DMS79 (cell line): ENCODE data around the gene DOCK3.

Experiments
- DNase-seq: peaks from one replicate; lab custom pipeline; 2025; lab: John Stamatoyannopoulos, UW

The DOCK3 gene, protein sequence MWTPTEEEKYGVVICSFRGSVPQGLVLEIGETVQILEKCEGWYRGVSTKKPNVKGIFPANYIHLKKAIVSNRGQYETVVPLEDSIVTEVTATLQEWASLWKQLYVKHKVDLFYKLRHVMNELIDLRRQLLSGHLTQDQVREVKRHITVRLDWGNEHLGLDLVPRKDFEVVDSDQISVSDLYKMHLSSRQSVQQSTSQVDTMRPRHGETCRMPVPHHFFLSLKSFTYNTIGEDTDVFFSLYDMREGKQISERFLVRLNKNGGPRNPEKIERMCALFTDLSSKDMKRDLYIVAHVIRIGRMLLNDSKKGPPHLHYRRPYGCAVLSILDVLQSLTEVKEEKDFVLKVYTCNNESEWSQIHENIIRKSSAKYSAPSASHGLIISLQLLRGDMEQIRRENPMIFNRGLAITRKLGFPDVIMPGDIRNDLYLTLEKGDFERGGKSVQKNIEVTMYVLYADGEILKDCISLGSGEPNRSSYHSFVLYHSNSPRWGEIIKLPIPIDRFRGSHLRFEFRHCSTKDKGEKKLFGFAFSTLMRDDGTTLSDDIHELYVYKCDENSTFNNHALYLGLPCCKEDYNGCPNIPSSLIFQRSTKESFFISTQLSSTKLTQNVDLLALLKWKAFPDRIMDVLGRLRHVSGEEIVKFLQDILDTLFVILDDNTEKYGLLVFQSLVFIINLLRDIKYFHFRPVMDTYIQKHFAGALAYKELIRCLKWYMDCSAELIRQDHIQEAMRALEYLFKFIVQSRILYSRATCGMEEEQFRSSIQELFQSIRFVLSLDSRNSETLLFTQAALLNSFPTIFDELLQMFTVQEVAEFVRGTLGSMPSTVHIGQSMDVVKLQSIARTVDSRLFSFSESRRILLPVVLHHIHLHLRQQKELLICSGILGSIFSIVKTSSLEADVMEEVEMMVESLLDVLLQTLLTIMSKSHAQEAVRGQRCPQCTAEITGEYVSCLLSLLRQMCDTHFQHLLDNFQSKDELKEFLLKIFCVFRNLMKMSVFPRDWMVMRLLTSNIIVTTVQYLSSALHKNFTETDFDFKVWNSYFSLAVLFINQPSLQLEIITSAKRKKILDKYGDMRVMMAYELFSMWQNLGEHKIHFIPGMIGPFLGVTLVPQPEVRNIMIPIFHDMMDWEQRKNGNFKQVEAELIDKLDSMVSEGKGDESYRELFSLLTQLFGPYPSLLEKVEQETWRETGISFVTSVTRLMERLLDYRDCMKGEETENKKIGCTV (N-terminal part only)

DNA sequence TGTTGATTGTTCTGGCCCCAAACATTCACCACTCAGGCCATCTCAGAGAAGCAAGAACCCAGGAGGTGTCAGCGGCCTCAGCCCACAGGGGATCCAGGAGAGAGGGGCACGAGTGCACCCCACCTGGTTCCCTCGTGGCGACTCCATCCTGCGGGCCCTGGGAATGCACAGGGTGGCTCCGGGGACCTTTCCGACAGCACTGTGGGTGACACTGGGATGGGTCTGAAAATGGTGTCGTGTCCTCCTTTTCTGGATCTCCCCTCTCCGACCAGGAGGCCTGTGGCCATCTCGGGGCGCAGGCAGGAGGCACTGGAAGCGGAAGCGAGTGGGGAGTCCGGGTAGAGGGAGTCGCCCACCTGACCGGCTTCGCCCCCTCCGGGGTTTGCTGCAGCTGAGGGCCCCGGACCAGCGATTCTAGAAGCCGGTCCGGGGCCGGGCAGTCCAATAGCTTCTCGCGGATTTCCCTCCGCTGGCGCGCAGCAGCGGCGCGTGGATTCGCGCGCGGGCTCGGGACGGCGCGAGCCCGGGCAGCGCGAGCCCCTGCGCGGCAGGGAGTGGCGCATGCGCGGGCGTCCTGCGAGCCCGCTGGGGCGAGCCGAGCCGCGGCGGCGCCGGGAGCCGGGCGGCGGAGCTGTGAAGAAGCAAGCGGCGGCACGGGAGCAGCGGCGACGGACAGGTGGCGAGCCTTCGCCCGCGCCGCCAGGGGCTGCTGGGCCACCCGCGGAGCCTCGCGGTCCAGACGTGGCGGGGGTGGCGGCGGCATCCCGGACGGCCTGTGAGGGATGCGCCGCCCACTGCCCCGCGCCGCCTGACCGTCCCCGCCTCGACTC, at the start of gene DOCK3:
DOCK3 (plus strand) TSS at position 579 of the 830 bp plus-strand sequence. CDS start 337 bp downstream, outside the sequence.
- DNase-seq: no peak

DNA sequence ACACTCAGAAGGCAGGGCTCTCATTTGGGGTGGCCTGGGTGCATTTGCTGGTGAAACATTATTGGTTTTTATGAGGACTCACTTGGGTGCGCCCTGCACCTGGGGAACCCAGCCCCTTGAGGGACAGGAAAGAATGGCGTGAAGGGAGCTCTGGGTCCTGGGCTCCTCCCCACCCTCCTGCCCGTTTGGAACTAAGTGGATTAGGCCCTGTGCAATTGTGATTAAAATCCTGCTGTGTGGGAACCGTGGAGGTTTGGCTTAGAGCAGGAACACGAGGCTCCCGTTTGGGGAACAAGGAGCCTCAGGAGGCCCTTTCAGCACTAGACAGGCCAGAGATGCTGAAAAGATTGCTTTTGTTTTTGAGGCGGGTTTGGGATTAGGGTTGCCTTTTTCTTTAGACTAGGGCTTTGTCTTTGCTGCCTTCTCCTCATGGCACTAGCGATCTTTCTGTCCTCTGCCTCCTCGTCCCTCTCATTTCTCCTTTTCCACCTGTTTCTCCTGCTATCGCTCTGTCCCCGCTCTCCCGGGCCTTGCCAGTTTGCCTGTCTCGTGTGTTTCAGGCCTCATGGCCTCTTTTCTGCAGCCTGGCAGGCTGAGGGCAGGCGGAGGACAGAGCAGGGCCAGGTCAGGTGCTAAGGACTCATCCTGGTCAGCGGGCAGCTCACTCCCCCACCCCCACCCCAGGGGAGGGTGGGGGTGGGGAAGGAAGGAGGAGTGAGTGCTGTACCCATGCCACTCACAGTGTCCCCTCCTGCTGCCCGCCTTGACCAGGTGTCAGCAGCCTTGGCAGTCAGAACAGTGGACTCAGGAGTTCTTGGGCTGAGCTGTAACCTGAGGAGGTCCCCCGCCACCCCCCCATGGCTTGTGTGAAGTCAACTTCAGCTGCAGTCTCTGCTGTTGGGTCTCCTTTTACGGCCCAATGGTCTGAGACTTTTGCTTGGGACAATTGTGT, 49.2 kb upstream of the DOCK3 start:
- DNase-seq: no peak

DNA sequence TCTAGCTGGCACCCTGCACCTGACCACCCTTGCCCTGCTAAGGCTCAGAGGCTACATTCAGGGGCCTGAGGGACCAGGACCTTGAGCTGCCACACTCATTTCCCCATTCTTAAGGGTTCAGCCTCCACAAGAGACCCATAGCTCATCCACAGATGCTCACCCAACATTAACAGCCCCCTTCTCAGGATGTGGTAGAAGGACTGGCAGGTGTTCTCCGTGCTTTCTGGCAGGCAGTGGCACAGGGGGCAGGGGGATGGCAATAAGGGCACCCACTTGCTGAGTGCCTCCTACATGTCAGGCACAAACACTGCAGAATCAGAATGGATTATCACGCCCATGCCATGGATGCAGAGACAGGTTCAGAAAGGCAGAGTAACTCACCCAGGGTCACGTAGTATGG, 48.3 kb upstream of the DOCK3 start:
- DNase-seq: no peak

DNA sequence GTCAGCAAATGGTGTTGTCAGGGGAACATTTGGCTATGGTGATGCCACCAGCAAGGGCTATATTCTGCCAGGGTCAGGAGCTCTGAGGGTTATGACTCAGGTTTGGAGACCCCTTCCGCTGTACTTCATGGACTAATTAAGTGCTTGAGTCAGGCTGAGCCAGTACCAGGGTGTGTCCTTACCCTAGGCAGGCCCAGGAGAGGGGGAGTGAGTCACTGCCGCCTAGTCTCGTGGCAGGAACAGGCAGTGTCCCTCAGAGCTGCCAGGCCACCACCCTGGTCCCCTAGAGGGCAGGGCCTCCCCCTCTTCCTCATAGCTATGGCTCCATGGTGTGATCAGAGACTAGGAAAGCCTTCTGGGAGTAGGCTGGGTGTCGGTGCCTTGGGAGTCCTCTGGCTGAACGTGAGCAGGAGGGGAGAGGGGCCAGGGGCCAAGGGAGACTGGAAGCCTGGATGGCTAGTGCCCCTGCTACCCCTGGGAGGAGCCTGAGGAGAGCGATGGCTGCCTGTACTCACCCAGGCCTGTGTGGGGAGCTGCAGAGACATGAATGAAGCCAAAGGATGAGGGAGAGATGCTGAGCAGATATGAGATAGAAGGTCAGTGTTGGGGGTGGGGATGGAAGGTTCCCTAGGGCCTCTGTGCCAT, 47.2 kb upstream of the DOCK3 start:
- peak; percentile 10 for DNase-seq

DNA sequence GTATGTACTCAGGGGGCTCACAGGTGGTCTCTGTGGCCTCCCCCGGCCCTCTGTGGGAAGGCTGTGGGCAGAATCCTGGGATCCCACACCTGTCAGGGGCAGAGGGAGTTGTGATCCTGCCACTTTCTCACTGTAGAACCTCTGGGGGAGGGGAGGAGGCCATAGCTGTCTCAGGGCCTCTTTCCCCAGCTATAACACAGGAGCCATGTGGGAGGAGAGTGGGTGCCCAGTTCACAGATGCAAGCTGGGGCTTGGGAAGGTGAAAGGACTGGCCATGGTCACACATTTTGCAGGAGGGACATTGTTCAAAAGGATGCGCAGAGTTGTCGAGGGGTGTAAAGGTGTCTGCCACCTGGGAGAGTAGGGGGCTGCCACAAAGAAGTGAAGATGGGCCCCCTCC, 46.1 kb upstream of the DOCK3 start:
- no peak for DNase-seq

DNA sequence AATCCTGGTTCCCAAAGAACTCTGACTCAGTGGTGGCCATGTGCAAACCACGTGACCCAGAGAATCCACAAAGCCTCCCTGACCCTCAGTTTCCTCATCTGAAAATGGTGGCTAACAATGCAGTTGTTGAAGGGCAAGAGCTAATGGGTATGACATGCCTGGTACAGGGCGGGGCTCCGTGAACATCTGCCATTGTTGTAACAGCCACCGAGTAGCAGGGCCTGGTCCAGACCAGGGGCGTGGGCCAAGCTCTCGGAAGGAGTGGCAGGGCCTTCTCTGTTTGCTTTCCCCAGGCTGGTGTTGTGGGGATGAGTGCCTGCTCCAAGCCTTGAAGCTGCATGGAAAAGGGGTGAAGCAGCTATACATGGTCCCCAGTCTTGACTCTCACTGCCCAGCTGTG, 44.3 kb upstream of the DOCK3 start:
- no peak for DNase-seq

DNA sequence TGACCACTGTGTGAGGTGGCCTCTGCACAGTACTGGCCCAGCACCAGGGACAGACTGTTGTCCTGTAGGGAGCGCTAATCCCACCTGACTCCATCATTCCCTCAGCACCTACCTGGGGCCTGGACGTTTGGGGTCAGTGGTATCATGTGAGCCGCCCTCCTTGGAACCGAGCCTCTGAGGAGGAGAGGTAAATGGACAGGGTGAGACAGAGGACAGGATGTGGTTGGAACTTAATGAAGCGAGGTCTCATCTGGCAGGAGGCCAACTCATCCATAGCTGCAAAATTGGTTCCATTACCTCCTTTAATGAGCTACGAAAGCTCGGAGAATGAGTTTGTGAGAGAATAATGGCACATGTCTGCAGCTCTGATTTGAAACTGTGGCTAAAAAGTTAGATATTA, 43.9 kb upstream of the DOCK3 start:
- peak; percentile 52 for DNase-seq

DNA sequence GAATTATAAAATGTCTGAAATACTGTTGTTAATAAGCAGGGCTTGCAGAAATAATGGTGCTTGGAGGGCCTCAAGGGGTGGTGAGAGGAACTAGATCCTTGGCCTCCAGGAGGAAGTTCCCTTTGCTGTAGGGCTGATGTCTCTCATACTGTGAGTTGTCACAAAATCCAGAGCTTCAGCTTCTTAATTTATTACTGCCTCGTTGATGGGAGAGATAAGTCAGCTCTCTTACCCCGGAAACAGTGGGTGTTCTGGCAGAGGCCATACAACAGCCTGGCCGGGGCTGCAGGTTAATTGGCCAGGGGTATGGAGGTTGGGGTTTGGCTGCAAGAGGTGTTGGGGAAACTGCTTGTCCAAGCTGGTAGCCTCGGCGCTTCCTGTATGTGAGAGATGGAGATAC, 42.3 kb upstream of the DOCK3 start:
- DNase-seq: no peak

DNA sequence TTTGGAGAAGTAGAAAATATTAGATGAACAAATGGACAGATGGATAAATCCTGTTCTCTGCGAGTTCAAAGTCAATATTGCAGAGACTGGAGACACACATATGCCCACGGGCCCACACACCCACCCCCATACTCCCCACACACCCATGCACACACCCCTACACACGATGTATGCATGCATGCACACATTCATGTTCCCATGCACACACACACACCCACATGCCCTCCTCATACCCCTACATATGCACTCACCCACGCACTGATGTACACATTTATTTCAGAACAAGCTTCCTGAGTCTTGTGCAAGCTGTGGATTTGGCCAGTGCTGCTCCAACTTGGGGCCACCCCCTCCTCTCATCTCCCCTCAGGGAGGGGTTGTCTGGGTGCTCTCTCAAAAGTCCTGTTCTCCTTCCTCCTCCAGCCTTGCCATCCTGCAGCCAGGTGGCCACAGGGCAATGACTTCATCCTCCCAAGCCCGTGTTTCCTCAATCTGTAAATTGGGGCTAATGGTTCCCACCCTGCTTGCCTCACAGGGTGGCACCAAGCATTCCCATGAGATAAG, 41.4 kb upstream of the DOCK3 start:
- no peak for DNase-seq

DNA sequence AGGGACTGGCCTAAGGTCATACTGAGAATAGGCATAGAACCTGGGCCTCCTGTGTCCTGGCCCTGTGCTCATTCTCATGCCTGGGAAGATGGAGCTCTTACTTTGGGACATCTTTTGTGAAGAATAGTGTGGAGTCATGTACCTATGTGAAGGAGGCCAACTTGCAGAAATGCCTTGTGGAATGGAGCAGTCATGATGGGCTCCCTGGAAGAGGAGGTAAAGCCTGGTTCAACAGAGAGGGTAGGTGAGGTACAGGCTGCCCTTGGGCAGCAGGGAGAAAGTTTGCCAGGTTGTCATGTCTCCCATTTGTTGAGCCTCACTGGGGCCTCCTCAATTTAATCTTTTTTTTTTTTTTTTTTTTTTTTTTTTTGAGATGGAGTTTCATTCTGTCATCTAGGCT, 39.7 kb upstream of the DOCK3 start:
- DNase-seq: no peak

DNA sequence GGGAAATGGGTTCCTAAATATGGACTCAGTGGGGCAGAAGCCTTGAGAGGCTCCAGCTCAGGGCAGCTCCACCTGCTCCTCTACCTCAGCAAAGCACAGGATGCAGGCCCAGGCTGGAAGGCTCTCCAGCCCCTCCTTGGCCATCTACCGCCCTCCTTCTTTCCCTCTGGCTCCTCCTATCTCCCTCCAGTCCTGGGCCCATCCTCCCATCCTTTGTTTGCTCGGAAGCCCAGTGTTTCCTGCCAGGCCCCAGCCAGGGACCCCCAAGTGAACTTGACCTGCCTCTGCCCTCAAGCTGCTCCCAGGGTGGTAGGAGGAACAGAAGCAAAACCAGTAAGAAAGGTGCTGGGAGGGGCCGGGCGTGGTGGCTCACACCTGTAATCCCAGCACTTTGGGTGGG, 37.7 kb upstream of the DOCK3 start:
- DNase-seq: no peak

DNA sequence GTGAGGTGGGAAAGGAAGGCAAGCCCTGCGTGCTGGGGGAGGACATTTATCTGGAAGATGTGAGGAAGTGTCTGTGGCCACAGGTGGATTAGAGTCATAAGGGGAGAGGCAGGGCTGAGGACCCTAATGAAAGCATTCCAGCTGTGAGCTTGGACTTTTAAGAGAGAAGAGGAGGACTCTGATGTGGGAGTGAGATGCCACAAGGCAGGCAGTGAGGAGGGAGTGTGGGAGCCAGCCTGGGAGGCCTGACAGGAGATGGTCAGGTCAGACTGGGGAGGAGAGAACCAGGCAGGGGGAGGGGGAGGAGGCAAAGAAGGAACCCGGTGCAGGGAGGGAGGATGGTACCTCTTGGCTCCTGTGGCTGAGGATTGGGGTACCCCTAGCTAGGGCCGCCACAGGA, 36.8 kb upstream of the DOCK3 start:
- DNase-seq: no peak

DNA sequence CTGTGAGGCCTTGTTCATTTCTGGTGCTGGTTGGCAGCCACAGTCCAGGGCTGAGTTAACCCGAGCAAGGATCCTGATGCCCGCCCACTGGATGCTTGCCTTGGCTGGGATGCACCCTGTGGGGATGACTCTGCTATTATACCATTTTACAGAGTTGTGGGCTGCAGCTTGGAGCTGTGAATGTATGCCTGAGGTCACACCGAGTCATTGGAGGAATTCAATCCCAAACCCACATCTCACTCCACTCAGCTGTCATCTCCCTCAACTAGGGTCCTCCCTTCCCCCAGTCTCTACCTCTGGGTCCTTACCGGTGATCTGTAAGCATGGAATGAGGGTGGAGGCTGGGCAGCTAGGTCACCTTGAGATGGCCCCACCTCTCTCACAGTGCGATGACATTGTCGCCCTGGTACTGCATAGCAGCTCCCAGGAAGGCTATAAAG, 35.7 kb upstream of the DOCK3 start:
- DNase-seq: no peak

DNA sequence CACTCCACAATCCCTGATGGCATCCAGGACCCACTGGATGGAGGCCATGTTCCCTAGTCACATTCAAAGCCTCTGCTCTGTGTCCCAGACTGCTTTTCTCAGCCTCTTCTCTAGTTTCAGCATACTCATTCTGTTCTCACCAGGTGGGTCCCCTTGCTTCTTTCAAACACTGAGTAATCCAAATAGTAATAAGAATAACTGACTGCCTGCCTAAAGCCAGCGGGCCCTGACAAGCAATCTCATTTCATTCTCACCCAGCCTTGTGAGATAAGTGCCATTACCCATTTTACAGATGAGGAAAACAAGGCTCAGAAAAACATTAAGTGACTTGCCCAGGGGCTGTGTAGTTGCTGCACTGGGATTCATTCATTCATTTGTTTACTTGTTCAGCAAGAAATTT, 32.3 kb upstream of the DOCK3 start:
- no peak for DNase-seq

DNA sequence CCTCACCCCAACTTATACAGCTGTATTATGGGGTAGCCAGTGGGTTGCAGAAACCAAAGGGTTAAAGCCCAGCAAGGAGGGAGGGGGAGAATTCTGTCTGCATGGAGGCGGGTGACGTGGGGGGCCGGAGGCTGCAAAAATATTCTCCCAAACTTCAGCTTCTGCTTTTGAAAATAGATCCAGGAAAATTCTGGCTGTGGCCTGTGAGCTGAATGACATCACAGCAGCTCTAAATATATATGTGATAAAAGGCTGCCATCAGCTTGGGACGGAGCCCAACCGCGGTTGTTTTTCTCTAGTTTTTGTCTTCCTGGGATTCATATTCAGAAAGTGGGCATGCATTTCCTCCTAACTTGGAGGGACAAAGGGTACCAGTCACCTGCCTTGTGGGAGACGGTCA, 30.2 kb upstream of the DOCK3 start:
- no peak for DNase-seq

DNA sequence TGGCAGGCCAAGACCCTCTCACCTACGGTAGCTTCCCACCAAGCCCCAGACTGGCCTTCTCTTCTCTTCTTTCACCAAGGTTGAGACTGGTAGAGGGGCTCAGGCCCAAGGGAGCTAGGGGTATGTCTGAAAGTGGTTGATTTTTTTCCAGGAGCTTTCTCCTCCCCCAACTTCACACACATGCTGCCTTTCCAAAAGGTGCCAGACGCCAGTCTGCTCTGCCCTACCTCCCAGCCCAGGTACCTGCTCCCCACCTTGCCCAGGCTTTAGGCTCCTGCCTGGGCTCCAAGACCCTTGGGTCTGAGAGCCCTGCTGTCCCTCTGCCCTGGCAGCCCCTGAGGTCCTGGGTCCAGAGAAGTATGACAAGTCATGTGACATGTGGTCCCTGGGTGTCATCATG, 29.3 kb upstream of the DOCK3 start:
- no peak for DNase-seq

DNA sequence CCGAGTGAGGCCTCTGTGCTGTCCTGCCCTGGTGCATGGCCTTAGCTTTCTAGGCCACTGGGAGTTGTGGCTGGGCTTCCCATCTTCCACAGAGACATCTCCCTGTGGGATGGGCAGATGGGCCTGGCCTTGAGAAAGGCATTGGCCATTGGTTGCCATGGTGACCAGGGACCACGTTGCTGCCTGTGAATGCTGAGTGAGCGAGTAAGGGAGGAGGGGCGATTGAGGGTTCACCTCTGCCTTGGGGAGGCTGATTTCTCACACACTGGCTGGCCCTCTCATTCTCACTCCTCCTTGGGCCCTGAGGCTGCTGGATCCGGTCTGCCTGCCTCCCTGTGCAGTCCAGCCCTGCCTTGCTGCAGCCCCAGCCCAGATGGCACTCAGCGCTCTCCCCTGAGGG, 26.4 kb upstream of the DOCK3 start:
- DNase-seq: no peak

DNA sequence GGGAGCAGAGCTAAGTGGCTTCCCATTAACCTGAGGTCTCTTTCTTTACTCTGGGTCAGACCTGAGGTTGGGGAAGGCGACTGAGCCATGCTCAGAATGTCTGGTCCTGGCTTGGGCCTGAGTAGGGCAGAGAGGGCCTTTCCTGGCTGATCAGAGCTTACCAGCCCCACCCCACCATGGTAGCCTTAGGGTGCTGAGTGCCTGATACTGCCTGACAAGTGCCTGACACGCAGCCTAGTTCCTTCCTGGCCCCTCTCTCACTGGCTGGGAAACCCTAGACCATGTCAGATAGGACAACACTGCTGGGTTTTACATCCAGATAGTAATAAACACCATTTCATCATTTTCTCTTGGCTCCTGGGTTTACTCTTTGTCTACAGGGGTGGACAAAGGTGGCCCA, 25.8 kb upstream of the DOCK3 start:
- DNase-seq: no peak

DNA sequence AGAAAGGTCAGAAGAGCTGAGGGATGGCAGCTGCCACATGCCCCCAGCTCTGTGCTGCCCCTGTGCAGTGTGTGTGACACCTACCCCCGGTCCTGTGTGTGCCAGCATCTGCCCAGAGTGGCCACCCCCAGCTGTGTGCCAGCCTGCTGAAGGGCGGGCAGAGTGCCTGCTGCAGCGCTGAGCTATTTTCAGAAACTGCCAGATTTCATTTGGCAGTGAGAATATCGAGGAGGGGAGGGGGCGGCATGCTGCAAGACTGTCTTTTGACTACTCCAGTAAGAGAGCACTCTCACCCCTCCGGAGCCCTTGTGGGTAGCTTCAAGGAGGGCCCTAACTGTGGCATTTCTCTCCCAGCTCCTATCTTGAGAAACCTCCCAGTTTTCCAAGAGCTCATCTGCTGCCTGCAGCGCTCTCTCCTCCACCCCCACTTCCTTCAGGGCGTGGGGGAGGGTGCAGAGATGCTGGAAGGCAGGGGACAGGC, 25.2 kb upstream of the DOCK3 start:
- no peak for DNase-seq
